ENCODE results near the gene IFT172.

GRCh38 chr2:27489498-27490397, at the start of gene IFT172:
- TF ChIP-seq EZH2phosphoT487 (IDR thresholded peaks at IDR 0.05; ENCODE audit: borderline replicate concordance, low read length) (no peak), CTCF (IDR thresholded peaks at IDR 0.05; ENCODE audit: low read depth, low read length, poor library complexity, severe bottlenecking) (no peak)

All from DOHH2 (cell line).